CD4-positive, alpha-beta T cell treated with Interferon alpha-2 for 1 hour (primary cell): ENCODE measurements around the gene TMEM43.

ENCODE experiments used
- DNase-seq, 2 donors: peaks; one replicate each; pipeline ENCODE4 v3.0.0-alpha.2; 2020 to 2022

The TMEM43 gene

GRCh38 chr3:14179114-14179465, 54.2 kb downstream of the TMEM43 start:
- DNase-seq, result peak in 1 of 2 donors; percentile 20

GRCh38 chr3:14179795-14180194, 54.9 kb downstream of the TMEM43 start:
- DNase-seq, result no peak

GRCh38 chr3:14181253-14181652, 56.4 kb downstream of the TMEM43 start:
- DNase-seq, result no peak

- no peak for DNase-seq
Measured at GRCh38 chr3:14183015-14183577, 58.2 kb downstream of the TMEM43 start.

- no peak for DNase-seq
Measured at GRCh38 chr3:14186854-14187458, 62.1 kb downstream of the TMEM43 start.

GRCh38 chr3:14188041-14188754, 63.3 kb downstream of the TMEM43 start:
- no peak for DNase-seq
